ENCODE results near the gene BAIAP2. TPM values are rescaled to one million over a fixed set of nuclear protein-coding genes. Genes with fewer than 3 reads are reported as not detected.

Gene BAIAP2
- total RNA-seq, 1 experiment from 2014 or later = 34.4 TPM

DNA sequence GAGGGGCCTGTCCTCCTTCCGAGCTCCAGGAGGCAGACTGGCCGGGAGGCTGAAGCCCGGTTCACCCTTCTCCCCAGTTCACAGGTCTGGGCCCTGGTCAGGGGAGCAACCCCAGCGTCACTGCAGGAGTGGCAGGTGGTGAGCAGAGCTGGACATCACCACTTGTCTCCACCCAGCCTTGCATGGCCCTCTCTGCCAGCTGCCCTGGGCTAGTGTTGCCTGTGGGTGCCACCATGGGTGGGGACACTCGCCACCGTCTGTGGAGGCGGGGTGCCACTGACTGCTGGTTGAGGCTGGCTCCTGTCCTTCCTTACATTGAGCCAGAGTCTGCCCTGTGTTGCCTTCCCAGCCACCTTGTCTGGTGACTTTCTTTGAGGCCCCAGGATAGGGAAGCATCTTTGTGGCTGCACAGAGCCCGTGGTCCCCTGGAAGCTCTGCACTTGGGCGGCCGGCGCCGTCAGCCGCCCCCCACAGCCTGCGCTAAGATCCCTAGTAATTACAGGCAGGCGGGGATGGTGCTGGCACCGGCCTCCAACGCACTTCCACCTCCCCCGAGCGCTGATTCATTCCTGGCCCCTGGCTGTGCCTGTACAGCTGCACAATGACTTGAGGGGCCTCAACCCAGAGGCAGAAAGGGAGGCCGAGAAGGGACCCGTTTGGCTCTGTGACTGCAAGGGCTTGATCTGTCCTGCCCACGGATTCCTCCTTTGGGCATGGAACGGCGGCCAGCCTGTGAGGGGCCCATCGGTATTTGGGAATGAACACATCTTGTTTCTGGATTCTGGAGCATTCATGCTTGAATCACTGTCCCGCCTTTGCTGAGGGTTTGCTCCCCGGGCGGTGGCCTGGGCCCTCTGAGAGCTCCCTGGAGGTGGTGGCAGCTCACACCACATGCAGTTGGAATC is 5.2 kb downstream of the BAIAP2 start:
- Histone ChIP-seq H3K9me3 (no peaks in the 10 kb centered on the region), H3K36me3 (peaks cover 25% of the 10 kb centered on the region), H3K4me3 (no peak overlapping the region), H3K27me3 (no peaks in the 10 kb centered on the region)
- DNase-seq = peak; percentile 89

GRCh38 chr17:81040791-81041337 is 5.9 kb downstream of the BAIAP2 start:
- Histone ChIP-seq H3K4me3 (no peak overlapping the region), H3K36me3 (peaks cover 25% of the 10 kb centered on the region), H3K9me3 (no peaks in the 10 kb centered on the region), H3K27me3 (no peaks in the 10 kb centered on the region)
- DNase-seq = peak; percentile 45

- H3K4me3 ChIP-seq = no peak overlapping the region
- H3K9me3 ChIP-seq = no peaks in the 10 kb centered on the region
- peaks cover 16% of the 10 kb centered on the region for H3K36me3 ChIP-seq
- no peak for DNase-seq
- H3K27me3 ChIP-seq = no peaks in the 10 kb centered on the region
Measured at GRCh38 chr17:81042606-81043005, 7.7 kb downstream of the BAIAP2 start.

DNA sequence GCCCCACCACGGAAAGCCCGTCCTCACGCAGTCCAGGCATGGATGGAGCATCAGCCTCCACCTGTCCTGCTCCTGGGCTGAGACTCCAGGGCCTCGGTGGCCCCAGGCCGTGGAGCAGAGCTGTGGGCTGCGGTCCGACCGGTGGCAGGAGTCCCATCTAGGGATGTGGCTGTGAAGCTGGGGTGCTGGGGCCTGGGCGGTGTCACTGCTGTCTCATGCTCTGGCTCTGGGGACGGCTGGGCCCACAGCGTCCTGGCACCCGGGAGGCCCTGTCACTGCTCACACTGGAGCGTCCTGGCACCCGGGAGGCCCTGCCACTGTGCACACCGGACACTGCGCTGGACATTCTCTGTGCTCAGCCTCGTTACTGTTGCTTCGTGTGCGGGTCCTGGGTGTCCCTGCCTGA is 8.4 kb downstream of the BAIAP2 start:
- H3K36me3 ChIP-seq = peaks cover 13% of the 10 kb centered on the region
- H3K27me3 ChIP-seq = no peaks in the 10 kb centered on the region
- DNase-seq = no peak
- H3K4me3 ChIP-seq = no peak overlapping the region
- no peaks in the 10 kb centered on the region for H3K9me3 ChIP-seq

DNA sequence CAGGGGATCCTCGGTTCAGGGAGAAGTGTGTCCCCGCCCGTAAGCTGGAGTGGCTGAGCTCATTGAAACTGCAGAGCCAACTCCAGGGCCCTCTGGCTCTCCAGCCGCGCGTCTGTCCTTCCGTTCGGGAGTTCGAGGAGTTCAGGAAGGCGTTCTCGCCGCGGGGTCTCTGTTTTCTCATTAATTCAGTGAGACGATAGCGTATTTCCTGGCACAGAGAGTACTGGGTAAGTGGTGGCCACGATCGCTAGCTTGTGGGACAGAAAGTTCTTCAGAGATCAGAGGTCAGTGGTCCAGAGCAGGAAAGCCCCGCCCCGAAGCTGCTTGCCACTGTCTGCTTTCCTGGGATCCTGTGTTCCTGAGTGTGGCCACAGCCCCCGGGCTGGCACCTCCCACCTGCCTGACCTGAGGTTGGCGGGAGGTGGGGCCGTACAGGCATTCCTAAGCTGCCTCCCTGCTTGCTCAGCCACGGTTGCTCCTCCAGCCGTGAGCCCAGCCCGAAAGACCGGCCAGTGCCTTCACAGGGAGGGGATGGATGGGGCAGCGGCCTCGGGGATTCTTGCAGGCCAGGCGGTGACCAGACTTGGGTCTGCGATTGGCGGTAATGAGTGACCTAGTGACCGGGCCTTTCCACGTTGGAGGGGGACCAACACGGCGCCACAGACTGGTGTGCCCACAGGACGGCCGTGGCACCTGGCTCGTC is 8.9 kb downstream of the BAIAP2 start:
- Histone ChIP-seq H3K36me3 (peaks cover 8% of the 10 kb centered on the region), H3K9me3 (no peaks in the 10 kb centered on the region), H3K4me3 (no peak overlapping the region), H3K27me3 (no peaks in the 10 kb centered on the region)
- DNase-seq = peak; percentile 27

DNA sequence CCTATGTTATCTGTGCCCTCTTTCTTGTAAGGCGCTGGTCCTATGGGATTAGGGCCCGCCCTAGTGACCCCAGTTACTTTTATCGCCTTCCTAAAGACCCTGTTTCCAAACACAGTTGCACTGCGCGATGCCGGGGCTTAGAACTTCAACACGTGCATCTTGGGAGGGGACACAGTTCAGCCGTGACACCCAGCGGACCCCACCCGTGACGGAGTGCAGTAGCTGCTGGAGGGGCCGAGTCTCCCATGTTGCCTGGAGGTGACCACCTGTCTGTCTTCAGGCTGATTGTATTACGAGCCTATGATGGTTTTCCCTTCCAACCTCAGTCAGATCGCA is 9.4 kb downstream of the BAIAP2 start:
- Histone ChIP-seq H3K36me3 (peaks cover 8% of the 10 kb centered on the region), H3K27me3 (no peaks in the 10 kb centered on the region), H3K4me3 (no peak overlapping the region), H3K9me3 (no peaks in the 10 kb centered on the region)
- DNase-seq = no peak

GRCh38 chr17:81044764-81045589 is 10.0 kb downstream of the BAIAP2 start:
- Histone ChIP-seq H3K4me3 (no peak overlapping the region), H3K27me3 (no peaks in the 10 kb centered on the region), H3K36me3 (peaks cover 8% of the 10 kb centered on the region), H3K9me3 (no peaks in the 10 kb centered on the region)
- no peak for DNase-seq

DNA sequence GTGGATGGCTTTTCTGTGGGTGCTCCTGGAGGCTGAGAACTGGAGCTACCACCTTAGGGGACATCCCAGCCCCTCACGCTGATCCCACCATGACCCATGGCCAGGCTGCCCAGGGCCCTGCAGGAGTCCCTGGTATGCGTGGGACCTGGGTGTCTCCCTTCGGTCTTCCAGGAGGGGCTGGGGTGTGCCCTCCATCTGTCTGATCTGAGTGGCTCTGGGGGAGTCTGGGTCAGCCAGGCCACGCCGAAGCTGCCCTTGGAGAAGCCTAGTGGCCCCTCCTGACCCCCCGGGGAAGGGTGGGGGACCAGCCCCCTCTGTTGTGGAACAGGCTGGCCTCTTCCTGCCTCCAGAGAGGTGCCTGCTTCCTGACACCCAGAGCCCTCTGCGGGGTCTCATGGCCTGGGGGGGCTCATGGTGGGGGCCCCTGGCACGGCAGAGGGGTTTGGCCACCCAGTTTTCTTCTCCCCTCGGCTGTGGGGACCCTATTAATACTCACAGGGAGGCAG is 10.7 kb downstream of the BAIAP2 start:
- Histone ChIP-seq H3K27me3 (no peaks in the 10 kb centered on the region), H3K36me3 (peaks cover 8% of the 10 kb centered on the region), H3K9me3 (no peaks in the 10 kb centered on the region), H3K4me3 (no peak overlapping the region)
- DNase-seq = no peak

DNA sequence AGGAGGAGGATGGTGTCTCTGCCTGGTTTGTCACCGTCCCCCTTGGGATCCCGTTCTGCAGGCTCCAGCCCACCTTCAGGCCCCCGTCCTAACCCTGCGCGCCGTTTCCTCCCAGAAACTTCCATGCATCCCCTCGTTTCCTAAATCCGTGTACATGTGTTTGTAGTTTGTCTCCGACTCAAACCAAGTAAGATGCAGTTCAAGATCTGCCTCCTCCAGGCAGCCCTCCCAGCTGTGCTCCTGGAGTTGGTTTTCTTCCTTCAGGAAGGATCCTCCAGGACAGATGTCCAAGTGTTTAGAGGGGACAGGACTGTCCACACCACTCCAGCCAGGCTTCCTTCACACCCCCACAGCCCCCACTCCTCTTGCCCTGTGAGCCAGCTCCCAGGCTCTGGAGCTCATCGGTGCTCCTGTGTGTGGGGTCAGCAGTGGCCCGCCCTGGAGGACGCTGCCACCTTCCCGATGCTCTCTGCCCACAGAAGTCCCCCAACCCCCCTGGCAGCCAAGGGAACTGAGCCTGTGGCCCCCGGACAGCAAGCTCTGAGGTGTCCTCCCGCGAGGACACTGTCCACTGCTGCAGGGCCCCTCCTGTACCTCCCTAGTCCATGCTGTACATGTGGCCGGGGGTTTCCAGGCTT is 11.3 kb downstream of the BAIAP2 start:
- H3K27me3 ChIP-seq = no peaks in the 10 kb centered on the region
- H3K4me3 ChIP-seq = no peak overlapping the region
- DNase-seq = no peak

GRCh38 chr17:81046770-81047359 is 11.9 kb downstream of the BAIAP2 start:
- DNase-seq = no peak
- peaks cover 8% of the 10 kb centered on the region for H3K36me3 ChIP-seq
- H3K27me3 ChIP-seq = no peaks in the 10 kb centered on the region
- no peak overlapping the region for H3K4me3 ChIP-seq
- H3K9me3 ChIP-seq = no peaks in the 10 kb centered on the region

More for the DNA sequence above, 11.3 kb downstream of the BAIAP2 start:
- peaks cover 8% of the 10 kb centered on the region for H3K36me3 ChIP-seq
- no peaks in the 10 kb centered on the region for H3K9me3 ChIP-seq

DNA sequence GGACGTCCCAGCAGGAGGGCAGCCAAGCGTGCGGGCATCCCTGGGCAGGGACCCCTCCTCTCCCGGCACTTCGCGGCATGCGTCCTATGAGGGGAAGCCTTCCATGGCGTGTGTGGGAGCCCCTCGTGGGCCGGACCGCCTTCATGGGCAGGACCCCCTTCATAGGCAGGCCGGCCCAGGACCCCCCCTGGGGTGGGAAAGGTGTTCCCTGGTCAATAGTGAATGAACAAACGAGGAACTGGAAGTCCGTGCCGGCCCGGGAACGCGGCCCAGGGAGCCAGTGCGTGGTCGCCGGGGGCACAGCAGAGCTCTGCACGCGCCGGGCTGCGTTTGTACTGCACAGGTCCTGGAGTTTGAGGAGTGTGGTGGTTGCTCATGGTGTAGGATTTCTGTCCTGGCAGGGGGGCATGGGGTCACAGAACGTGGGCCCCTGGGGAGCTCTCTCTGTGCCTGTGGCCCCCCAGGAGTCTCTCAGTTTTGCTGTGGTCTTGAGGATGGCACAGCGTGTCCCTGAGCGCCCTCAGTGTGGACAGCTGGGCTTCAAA is 13.9 kb downstream of the BAIAP2 start:
- Histone ChIP-seq H3K4me3 (no peak overlapping the region), H3K9me3 (no peaks in the 10 kb centered on the region), H3K36me3 (peaks cover 8% of the 10 kb centered on the region), H3K27me3 (no peaks in the 10 kb centered on the region)
- no peak for DNase-seq

- no peak overlapping the region for H3K4me3 ChIP-seq
- no peak for DNase-seq
- H3K27me3 ChIP-seq = no peaks in the 10 kb centered on the region
- H3K9me3 ChIP-seq = no peaks in the 10 kb centered on the region
- H3K36me3 ChIP-seq = peaks cover 7% of the 10 kb centered on the region
Measured at GRCh38 chr17:81049372-81049911, 14.5 kb downstream of the BAIAP2 start.

DNA sequence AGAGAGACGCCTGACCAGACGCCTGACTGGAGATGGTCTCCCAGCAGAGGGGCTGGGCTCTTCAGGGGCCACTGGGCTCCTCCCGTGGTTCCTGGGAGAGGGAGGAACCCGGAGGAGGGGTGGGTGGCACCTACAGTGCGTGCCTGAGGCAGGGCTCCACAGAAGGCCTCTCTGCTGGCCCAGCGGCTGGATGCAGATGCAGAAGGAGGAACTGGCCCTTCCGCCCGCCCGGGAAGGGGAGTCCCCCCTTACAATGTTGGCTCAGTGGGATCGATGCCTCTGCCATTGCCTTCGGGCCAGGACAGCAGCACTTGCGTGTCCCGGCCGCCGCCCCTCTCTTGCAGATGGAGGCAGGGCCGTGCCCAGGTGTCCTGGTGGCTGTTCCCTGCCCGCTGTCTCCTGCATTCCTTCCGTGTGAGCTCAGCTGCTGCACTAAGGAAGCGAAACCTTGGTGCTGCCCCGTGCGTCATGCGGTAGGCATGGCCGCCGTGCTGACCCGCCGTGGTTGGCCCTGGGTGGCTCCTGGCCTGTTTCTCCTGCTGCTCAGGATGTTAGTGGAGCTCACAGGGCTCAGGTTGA is 15.1 kb downstream of the BAIAP2 start:
- Histone ChIP-seq H3K4me3 (no peak overlapping the region), H3K9me3 (no peaks in the 10 kb centered on the region), H3K36me3 (peaks cover 4% of the 10 kb centered on the region; the same call in 1 of the 2 replicates), H3K27me3 (no peaks in the 10 kb centered on the region)
- no peak for DNase-seq

DNA sequence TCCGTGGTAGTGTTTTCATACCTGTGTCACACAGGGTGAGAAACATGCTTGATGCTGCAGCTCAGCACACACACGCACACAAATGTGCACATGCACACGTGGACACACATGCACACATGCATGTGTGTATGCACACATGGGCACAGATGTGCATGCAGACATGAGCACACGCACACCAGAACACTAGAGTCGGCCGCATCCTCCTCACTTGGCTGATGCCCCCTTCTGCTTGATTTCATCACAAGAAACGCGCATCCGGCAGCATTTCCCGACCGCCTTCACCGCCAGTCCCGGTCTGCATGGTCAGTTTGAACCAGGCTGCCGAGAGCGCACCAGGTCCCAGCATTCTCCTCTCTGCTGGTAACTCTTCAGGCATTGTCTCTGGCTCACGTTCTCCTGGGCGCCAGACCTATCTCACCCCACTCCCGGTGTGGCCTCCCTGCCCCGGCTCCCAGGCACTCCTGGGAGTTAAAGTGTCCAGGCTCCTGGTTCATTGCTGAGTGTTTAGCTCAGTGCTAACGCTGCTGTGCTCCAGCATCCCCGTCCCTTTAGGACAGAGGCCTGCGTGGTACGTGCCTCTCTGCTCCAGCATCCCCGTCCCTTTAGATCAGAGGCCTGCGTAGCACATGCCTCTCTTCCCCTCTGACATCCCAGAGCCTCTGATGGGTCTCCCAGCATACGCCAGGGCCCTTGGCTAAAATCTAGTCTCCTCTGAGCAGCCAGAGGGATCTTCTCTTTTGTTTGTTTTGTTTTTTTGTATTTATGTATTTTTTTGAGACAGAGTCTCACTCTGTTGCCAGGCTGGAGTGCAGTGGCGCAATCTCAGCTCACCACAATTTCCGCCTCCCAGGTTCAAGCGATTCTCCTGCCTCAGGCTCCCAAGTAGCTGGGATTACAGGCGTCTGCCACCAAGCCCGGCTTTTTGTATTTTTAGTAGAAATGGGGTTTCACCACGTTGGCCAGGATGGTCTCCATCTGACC is 16.0 kb downstream of the BAIAP2 start:
- Histone ChIP-seq H3K36me3 (peaks cover 5% of the 10 kb centered on the region), H3K4me3 (no peak overlapping the region), H3K9me3 (no peaks in the 10 kb centered on the region), H3K27me3 (no peaks in the 10 kb centered on the region)
- DNase-seq = no peak
